ENCODE data around the gene SAFB. TPM values are rescaled to one million over a fixed set of nuclear protein-coding genes. Genes with fewer than 3 reads are reported as not detected.

SAFB gene
- total and polyA plus RNA-seq, 12 donors: 42.8 to 72.5 (median 50.2) TPM

- Histone ChIP-seq H3K4me3 (no peak overlapping the region), H3K27ac (no peak overlapping the region), H3K36me3 (peaks cover 19 to 100% (median 98%) of the 10 kb centered on the region in 9 donors), H3K27me3 (no peaks in the 10 kb centered on the region), H3K9me3 (no peaks in the 10 kb centered on the region), H3K4me1 (peaks cover 0 to 4% (median 0%) of the 10 kb centered on the region in 9 donors)
- TF ChIP-seq CTCF (IDR thresholded peaks at IDR 0.05): no peak
- ATAC-seq: no peak
- no peak for DNase-seq
- WGBS, 2 donors: 95 to 96% methylated on average over 9 of the region's 9 CpGs
- intact Hi-C loops (cut with DNase I): no loop called here
These were observed 27.1 kb upstream of the SAFB start for GRCh38 chr19:5595745-5596144.

GRCh38 chr19:5600797-5601196 lies 22.1 kb upstream of the SAFB start:
- no peak overlapping the region for H3K4me3 ChIP-seq
- no peaks in the 10 kb centered on the region for H3K9me3 ChIP-seq
- intact Hi-C loops (cut with DNase I): no loop called here
- H3K36me3 ChIP-seq: peaks cover 10 to 100% (median 88%) of the 10 kb centered on the region in 9 donors
- TF ChIP-seq CTCF (IDR thresholded peaks at IDR 0.05): no peak
- WGBS, 2 donors: 89 to 92% methylated on average over 8 of the region's 8 CpGs
- ATAC-seq (no peak), DNase-seq (no peak)
- H3K27ac ChIP-seq: no peak overlapping the region
- H3K27me3 ChIP-seq: no peaks in the 10 kb centered on the region
- H3K4me1 ChIP-seq: peaks cover 0 to 4% (median 0%) of the 10 kb centered on the region in 9 donors

DNA sequence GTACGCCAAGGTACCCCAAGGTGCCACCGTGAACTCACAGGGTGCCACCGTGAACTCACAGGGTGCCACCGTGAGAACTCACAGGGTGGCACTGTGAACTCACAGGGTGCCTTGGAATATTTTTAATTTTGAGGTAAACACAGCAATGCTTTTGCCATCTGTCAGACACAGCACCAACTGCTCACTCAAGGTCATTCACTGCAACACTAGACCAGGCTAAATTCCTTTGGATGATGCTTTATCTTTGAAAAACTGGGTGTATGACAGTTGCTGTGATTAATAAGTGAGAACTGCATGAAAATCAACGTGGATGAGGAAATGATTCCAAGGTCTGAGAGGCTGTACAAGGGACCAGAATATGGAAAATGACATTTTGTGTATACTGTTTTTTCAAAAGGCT lies 19.3 kb upstream of the SAFB start:
- peaks cover 0 to 11% (median 4%) of the 10 kb centered on the region in 9 donors for H3K4me1 ChIP-seq
- 90% methylated on average over 5 of the region's 5 CpGs for WGBS, 2 donors
- H3K27me3 ChIP-seq: no peaks in the 10 kb centered on the region
- H3K4me3 ChIP-seq: no peak overlapping the region
- DNase-seq (no peak), ATAC-seq (no peak)
- H3K9me3 ChIP-seq: no peaks in the 10 kb centered on the region
- no peak overlapping the region for H3K27ac ChIP-seq
- intact Hi-C loops (cut with DNase I): no loop called here
- peaks cover 0 to 100% (median 81%) of the 10 kb centered on the region in 9 donors for H3K36me3 ChIP-seq
- TF ChIP-seq CTCF (IDR thresholded peaks at IDR 0.05): no peak

GRCh38 chr19:5605362-5605761 lies 17.5 kb upstream of the SAFB start:
- Histone ChIP-seq H3K36me3 (peaks cover 3 to 100% (median 77%) of the 10 kb centered on the region in 9 donors), H3K9me3 (no peaks in the 10 kb centered on the region), H3K4me3 (no peak overlapping the region), H3K4me1 (peaks cover 0 to 7% (median under 1%) of the 10 kb centered on the region in 9 donors), H3K27me3 (no peaks in the 10 kb centered on the region), H3K27ac (no peak overlapping the region)
- DNase-seq (no peak), ATAC-seq (no peak)
- no peak for TF ChIP-seq CTCF (IDR thresholded peaks at IDR 0.05)
- intact Hi-C loops (cut with DNase I): no loop called here
- 70 to 83% methylated on average over 3 of the region's 3 CpGs for WGBS, 2 donors
